Uterus (tissue), 4 donors: ENCODE results near the gene SAP30BP. TPM values are rescaled to one million over a fixed set of nuclear protein-coding genes. Genes with fewer than 3 reads are reported as not detected.

Experiments
- DNase-seq, 2 donors: peaks; one replicate each; pipeline ENCODE4 v3.0.0-alpha.2; 2019 to 2020
- H3K27ac ChIP-seq, 2 donors: fragments of 200-600 bp; sonication (generic); 1 replicate in 1 of 2; 2 replicates in 1 of 2; pipeline ENCODE4 v1.5.1; 2016 to 2018
- H3K27me3 ChIP-seq, 2 donors: fragments of 200-600 bp; sonication (generic); one replicate each; pipeline ENCODE4 v1.5.1; 2018 to 2019; ENCODE audit warnings: control low read depth in 1 of 2
- H3K36me3 ChIP-seq, 2 donors: fragments of 200-600 bp; sonication (generic); one replicate each; pipeline ENCODE4 v1.5.1; 2019; ENCODE audit warnings: control low read depth in 1 of 2
- H3K4me1 ChIP-seq, 2 donors: fragments of 200-600 bp; sonication (generic); one replicate each; pipeline ENCODE4 v1.5.1; 2018 to 2019; ENCODE audit warnings: control low read depth in 1 of 2
- H3K4me3 ChIP-seq, 2 donors: fragments of 200-600 bp; sonication (generic); 1 replicate in 1 of 2; 2 replicates in 1 of 2; pipeline ENCODE4 v1.5.1; 2018 to 2019; ENCODE audit warnings: mild to moderate bottlenecking in 1 of 2
- H3K9me3 ChIP-seq, 2 donors: fragments of 200-600 bp; sonication (generic); one replicate each; pipeline ENCODE4 v1.5.1; 2019; ENCODE audit warnings: control low read depth in 1 of 2
- POLR2A ChIP-seq, 2 donors: fragments of 450-650 bp; IDR thresholded peaks; one replicate each; pipeline ENCODE4 v1.6.1; 2016; ENCODE audit warnings: antibody characterized with exemption in 2 of 2, mild to moderate bottlenecking in 1 of 2, moderate library complexity in 1 of 2
- intact Hi-C: fragments of 100-400 bp; cut with DNase I; formaldehyde crosslinking; loops from one replicate; pipeline ENCODE4 v1.15.1; 2023; ENCODE audit warnings: low total_unique reads
- total RNA-seq, 4 donors: library from RNA; depleted of rRNA in 3 of 4; stranded (reverse); fragments of >200 nt in 3 of 4; gene quantifications; one replicate each; pipeline versions ENCODE4 v1.1.0 to v1.2.4, GENCODE V29; 2014 to 2023
- TF ChIP-seq, protein P1 (sequence below), 4 experiments: fragments of 200-600 bp in 2 of 4; fragments of 450-650 bp in 2 of 4; sonication (generic) in 2 of 4; IDR thresholded peaks; one replicate each; pipeline ENCODE4 v1.5.1; 2016 to 2019; ENCODE audit warnings: antibody characterized with exemption in 4 of 4, mild to moderate bottlenecking in 2 of 4, moderate library complexity in 1 of 4
- donor health status: DM: yes; HTN: yes; CAD: no.

SAP30BP gene
- total RNA-seq, 4 donors from 2014 or later: 14.1 to 87.7 (median 64.7) TPM

GRCh38 chr17:75750661-75751423 lies 83.7 kb downstream of the SAP30BP start:
- Histone ChIP-seq H3K4me3 (no peak overlapping the region), H3K27me3 (no peaks in the 10 kb centered on the region), H3K36me3 (no peaks in the 10 kb centered on the region), H3K4me1 (peaks cover 0 to 5% of the 10 kb centered on the region in 2 donors), H3K9me3 (no peaks in the 10 kb centered on the region), H3K27ac (no peak overlapping the region)
- no peak for DNase-seq
- TF ChIP-seq POLR2A (IDR thresholded peaks at IDR 0.05): no peak
- TF ChIP-seq, protein P1, sequence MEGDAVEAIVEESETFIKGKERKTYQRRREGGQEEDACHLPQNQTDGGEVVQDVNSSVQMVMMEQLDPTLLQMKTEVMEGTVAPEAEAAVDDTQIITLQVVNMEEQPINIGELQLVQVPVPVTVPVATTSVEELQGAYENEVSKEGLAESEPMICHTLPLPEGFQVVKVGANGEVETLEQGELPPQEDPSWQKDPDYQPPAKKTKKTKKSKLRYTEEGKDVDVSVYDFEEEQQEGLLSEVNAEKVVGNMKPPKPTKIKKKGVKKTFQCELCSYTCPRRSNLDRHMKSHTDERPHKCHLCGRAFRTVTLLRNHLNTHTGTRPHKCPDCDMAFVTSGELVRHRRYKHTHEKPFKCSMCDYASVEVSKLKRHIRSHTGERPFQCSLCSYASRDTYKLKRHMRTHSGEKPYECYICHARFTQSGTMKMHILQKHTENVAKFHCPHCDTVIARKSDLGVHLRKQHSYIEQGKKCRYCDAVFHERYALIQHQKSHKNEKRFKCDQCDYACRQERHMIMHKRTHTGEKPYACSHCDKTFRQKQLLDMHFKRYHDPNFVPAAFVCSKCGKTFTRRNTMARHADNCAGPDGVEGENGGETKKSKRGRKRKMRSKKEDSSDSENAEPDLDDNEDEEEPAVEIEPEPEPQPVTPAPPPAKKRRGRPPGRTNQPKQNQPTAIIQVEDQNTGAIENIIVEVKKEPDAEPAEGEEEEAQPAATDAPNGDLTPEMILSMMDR (IDR thresholded peaks at IDR 0.05): no peak
- intact Hi-C loops: no loop called here

- Histone ChIP-seq H3K27me3 (no peaks in the 10 kb centered on the region), H3K27ac (no peak overlapping the region), H3K4me1 (peaks cover 0 to 5% of the 10 kb centered on the region in 2 donors), H3K9me3 (no peaks in the 10 kb centered on the region), H3K36me3 (no peaks in the 10 kb centered on the region), H3K4me3 (no peak overlapping the region)
- TF ChIP-seq, protein P1 (IDR thresholded peaks at IDR 0.05): no peak
- TF ChIP-seq POLR2A (IDR thresholded peaks at IDR 0.05): no peak
- DNase-seq: no peak
- intact Hi-C loops: no loop called here
These were observed 84.7 kb downstream of the SAP30BP start for GRCh38 chr17:75751676-75752404.

DNA sequence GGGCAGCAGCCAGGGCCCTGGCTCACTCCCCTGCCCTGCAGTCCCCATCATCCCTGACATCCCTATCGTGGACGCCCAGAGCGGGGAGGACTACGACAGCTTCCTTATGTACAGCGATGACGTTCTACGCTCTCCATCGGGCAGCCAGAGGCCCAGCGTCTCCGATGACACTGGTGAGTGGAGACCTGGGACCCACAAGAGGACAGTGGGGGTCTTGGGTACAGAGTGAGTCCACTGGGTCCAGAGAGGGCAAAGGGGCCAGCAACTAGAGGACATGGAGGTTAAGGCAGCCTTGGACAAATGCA lies 85.2 kb downstream of the SAP30BP start:
- DNase-seq: no peak

GRCh38 chr17:75752802-75753513 lies 85.8 kb downstream of the SAP30BP start:
- H3K4me1 ChIP-seq: peaks cover 0 to 5% of the 10 kb centered on the region in 2 donors
- no peaks in the 10 kb centered on the region for H3K27me3 ChIP-seq
- H3K4me3 ChIP-seq: peak overlapping the region; percentile 30 to 46
- TF ChIP-seq, protein P1 (IDR thresholded peaks at IDR 0.05): no peak
- no peak for TF ChIP-seq POLR2A (IDR thresholded peaks at IDR 0.05)
- H3K36me3 ChIP-seq: no peaks in the 10 kb centered on the region
- intact Hi-C loops: no loop called here
- H3K27ac ChIP-seq: no peak overlapping the region
- no peaks in the 10 kb centered on the region for H3K9me3 ChIP-seq
- no peak for DNase-seq

More for the DNA sequence above, 85.2 kb downstream of the SAP30BP start:
- H3K27me3 ChIP-seq: no peaks in the 10 kb centered on the region
- H3K36me3 ChIP-seq: no peaks in the 10 kb centered on the region
- H3K4me1 ChIP-seq: peaks cover 0 to 5% of the 10 kb centered on the region in 2 donors
- TF ChIP-seq POLR2A (IDR thresholded peaks at IDR 0.05): no peak
- TF ChIP-seq, protein P1 (IDR thresholded peaks at IDR 0.05): no peak
- no peaks in the 10 kb centered on the region for H3K9me3 ChIP-seq
- H3K4me3 ChIP-seq: no peak overlapping the region
- H3K27ac ChIP-seq: no peak overlapping the region
- intact Hi-C loops: no loop called here
